Fibroblast of mammary gland (primary cell): ENCODE data around the gene PRRC2C.

Source experiments
- DNase-seq: peaks from one replicate; pipeline ENCODE4 v3.0.0-alpha.2; 2010; ENCODE audit warnings: low read depth
- H3K4me3 ChIP-seq: 2 replicates; pipeline ENCODE4 v1.5.1; 2011; ENCODE audit warnings: low read depth, mild to moderate bottlenecking, low read length, moderate library complexity; ENCODE audit not compliant: control insufficient read depth
- CTCF ChIP-seq: conservative IDR thresholded peaks from 2 replicates; pipeline ENCODE4 v1.5.1; 2011; ENCODE audit warnings: low read depth, low read length, inconsistent platforms; ENCODE audit not compliant: control insufficient read depth, insufficient read depth

Gene PRRC2C

GRCh38 chr1:171460018-171460620 is 25.2 kb upstream of the PRRC2C start:
- no peak for DNase-seq
- no peak for TF ChIP-seq CTCF
- H3K4me3 ChIP-seq = no peak overlapping the region

GRCh38 chr1:171467626-171468025 is 17.7 kb upstream of the PRRC2C start:
- H3K4me3 ChIP-seq = no peak overlapping the region
- no peak for TF ChIP-seq CTCF
- DNase-seq = no peak

GRCh38 chr1:171468120-171468750 is 17.1 kb upstream of the PRRC2C start:
- DNase-seq = peak; percentile 74
- TF ChIP-seq CTCF = no peak

GRCh38 chr1:171470726-171471125 is 14.6 kb upstream of the PRRC2C start:
- no peak for TF ChIP-seq CTCF
- H3K4me3 ChIP-seq = no peak overlapping the region
- no peak for DNase-seq

More at GRCh38 chr1:171468120-171468750, 17.1 kb upstream of the PRRC2C start:
- no peak overlapping the region for H3K4me3 ChIP-seq

- no peak overlapping the region for H3K4me3 ChIP-seq
- DNase-seq = no peak
- no peak for TF ChIP-seq CTCF
Observed at GRCh38 chr1:171472183-171472647, 13.1 kb upstream of the PRRC2C start.

- no peak for DNase-seq
- no peak overlapping the region for H3K4me3 ChIP-seq
- no peak for TF ChIP-seq CTCF
Observed at GRCh38 chr1:171476829-171477228, 8.5 kb upstream of the PRRC2C start.
